HG03558 (cell line): ENCODE measurements around the gene GLTP.
"Not testable (repeated sequence)": the region's sequence is repeated elsewhere in the genome, so short reads cannot be mapped to it uniquely, and the experiment has no call there.

Experiments
- ATAC-seq: cut with Tn5 transposase; IDR thresholded peaks from one replicate; pipeline ENCODE4 v1.9.1; 2021; ENCODE audit warnings: moderate number of reproducible peaks; ENCODE audit not compliant: unreplicated experiment; ENCODE audit errors: extremely low read depth

The GLTP gene

DNA sequence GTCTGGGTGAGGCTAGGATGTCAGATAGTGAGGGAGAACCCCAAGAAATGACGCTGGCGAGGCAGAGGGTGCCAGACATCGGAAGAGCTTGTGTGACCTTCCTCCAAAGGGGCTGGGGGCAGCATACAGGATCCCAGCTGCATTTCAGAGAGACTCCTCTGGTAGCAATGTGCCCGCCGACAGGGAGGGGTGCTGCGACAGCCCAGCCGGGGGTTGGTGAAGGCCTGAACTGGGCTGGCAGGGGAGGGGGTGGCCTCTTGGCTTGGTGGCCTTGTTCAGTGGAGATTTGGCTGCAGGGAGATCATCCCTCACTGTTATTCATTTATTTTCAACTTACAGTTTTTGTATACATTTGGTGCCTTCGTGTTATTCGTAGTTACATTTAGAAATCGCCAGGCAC, 25.0 kb upstream of the GLTP start:
- no peak for ATAC-seq

GRCh38 chr12:109902891-109903418, 22.6 kb upstream of the GLTP start:
- no peak for ATAC-seq

- ATAC-seq, result no peak
Measured at GRCh38 chr12:109900752-109901580, 20.6 kb upstream of the GLTP start.

DNA sequence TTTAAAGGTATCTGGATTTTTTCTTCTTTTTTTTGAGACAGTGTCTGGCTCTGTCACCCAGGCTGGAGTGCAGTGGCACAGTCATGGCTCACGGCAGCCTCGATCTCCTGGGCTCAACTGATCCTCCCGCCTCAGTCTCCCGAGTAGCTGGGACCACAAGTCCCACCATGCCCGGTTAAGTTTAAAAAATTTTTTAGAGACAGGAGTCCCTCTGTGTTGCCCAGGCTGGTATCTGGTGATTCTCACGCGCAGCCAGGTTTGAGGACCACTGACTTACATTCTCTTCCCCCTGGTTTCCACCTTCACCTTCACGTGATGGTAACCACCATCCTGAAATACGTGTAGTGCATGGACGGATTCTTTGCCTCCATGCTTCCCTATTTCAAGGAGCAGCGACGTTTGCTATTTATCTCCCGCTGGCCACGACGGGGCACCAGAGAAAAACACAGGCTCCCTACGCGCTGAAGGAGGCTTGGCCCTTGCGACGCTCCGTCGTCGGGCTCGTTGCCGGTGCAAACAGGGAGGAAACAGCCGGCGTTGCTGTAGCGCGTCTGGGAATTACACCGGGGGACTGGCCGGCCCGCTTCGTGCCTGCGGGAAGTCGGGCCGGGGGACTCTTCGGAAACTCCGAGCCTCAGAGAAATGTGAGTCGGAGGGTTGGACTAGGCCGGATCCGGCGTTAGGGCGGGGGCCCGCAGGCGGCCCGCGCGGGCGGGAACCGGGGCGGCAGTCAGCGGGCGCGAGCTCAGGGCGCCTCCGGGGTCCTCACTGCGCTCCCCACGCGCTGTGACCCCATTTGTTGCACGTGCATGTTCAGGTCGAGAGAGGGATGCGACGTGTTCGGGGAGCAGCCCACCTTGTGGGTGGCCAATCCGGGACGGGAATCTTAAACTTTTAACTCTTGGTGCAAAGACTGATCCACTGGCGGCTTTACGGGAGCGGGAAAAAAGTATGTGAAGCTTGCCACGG, 19.7 kb upstream of the GLTP start, which contains the start of gene TCHP:
TSS of gene TCHP (plus strand) at position 492 of the 969 bp plus-strand sequence. CDS start 2,753 bp downstream, outside the sequence.
- ATAC-seq, result no peak

GRCh38 chr12:109899345-109899744, 19.0 kb upstream of the GLTP start:
- ATAC-seq, result not testable (repeated sequence)

GRCh38 chr12:109897029-109897428, 16.7 kb upstream of the GLTP start:
- ATAC-seq, result no peak

GRCh38 chr12:109896188-109896587, 15.8 kb upstream of the GLTP start:
- no peak for ATAC-seq

DNA sequence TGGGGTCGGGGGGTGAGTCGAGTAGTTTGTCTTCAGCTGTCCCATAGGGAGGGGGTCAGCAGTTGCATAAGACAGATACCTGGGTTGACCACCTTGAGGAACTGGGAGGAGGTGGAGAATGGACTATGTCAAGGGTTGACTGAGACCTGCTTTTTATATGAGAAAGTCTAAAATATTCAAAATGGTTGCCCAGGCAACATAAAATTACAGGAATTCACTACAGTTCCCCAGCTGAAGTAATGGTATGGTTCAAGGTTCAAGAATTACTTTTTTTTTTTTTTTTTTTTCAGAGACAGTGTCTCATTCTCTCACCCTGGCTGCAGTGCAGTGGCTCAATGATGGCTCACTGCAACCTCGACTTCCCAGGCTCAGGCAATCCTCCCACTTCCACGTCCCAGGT, 14.6 kb upstream of the GLTP start:
- ATAC-seq, result no peak

GRCh38 chr12:109893261-109893995, 13.1 kb upstream of the GLTP start:
- no peak for ATAC-seq

DNA sequence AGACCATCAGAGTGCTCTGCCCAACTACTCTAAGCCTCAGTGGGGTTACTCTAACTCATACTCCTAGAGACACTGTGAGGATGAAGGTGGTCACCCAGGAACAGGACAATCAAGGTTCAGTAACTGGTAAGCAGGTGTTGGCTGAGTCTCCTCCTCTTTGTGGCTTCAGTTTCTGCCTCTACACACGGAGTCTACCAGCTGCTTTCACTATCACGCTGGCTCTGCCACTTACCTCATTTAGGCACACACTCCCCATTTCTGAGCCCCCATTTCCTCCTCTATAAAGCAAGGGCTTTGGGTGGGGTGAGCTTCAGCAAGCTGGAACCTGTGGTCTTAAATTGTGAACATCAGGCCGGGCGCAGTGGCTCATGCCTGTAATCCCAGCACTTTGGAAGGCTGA, 12.4 kb upstream of the GLTP start:
- ATAC-seq, result no peak

DNA sequence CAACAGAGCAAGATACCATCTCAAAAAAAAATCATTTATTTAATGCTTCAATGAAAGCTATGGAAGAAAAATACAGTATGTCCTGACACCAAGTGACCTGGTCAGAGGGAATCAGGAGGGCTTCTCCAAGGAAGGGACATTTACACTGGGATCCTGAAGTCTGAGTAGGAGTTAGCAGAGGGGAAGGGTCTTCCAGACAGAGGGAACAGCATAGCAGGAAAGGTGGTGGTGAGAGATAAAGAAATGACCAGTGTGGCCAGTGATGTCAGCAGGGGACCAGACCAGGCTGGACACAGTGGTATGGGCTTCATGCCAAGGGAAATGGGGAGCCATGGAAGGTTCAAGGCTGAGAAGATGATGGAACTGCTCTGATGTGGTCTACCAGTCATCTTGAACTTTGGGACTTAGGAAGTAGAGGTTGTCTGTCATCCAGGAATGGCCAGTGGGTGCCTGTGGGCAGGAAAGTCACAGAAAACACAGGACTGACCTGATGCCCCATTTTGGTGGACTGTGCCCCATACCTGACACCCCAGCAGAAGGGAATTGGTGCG, 11.9 kb upstream of the GLTP start:
- no peak for ATAC-seq

GRCh38 chr12:109891731-109892130, 11.4 kb upstream of the GLTP start:
- ATAC-seq, result not testable (repeated sequence)

- no peak for ATAC-seq
Measured at GRCh38 chr12:109890620-109891170, 10.4 kb upstream of the GLTP start.

- no peak for ATAC-seq
Measured at GRCh38 chr12:109888179-109889020, 8.1 kb upstream of the GLTP start.

GRCh38 chr12:109885616-109886015, 5.3 kb upstream of the GLTP start:
- no peak for ATAC-seq

GRCh38 chr12:109883461-109883860, 3.1 kb upstream of the GLTP start:
- no peak for ATAC-seq

DNA sequence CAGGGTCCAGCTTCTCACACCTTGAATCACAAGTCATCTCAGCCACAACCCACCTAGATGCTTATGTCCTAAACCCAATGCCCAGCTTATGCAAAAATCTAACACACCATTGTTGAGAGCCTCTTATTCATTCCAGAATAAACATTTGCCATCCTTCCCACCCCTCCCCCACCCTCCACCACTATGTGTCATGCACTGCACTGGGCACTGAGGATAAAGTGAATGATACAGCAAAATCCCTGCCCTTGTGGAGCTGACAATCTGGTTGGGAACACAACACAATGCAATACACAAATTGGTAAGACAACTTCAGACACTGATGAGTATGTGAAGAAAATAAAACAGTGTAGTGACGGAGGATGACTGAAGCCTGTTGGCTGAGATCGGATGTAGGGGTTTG, 1.4 kb upstream of the GLTP start:
- ATAC-seq, result no peak

DNA sequence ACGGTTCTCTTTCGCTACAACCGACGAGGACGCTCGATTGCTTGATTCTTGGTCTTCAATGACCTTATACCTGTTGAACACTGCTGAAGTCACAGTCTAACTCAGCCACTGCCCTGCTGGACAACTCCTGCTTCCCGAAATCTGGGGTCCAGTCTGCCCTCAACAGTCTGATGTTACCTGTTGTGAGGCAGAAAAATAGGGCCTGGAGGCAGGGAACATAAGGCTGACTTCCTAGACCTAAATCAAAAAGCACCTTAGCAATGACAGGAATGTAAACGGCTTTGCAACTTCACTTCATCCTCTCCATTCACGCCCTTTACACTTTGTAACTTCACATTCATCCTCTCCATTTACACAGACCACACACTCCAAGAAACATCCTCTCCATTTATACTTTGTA, 597 bp upstream of the GLTP start:
- ATAC-seq, result no peak
